Esophagus squamous epithelium (tissue), 5 donors: ENCODE results near the gene FERMT2. TPM values are rescaled to one million over a fixed set of nuclear protein-coding genes. Genes with fewer than 3 reads are reported as not detected.

Source experiments
- DNase-seq: peaks from one replicate; lab custom pipeline; 2025; lab: John Stamatoyannopoulos, UW
- H3K27ac ChIP-seq, 4 donors: fragments of 200-600 bp; sonication (generic); one replicate each; pipeline ENCODE4 v1.5.1; 2016 to 2019; ENCODE audit warnings: mild to moderate bottlenecking in 1 of 4
- H3K27me3 ChIP-seq, 4 donors: fragments of 200-600 bp; sonication (generic); 1 replicate in 3 of 4; 2 replicates in 1 of 4; pipeline versions ENCODE4 v1.5.1 to v1.6.0; 2017 to 2021; ENCODE audit warnings: antibody characterized with exemption in 1 of 4
- H3K36me3 ChIP-seq, 3 donors: fragments of 200-600 bp; sonication (generic); one replicate each; pipeline ENCODE4 v1.5.1; 2016 to 2019
- H3K4me1 ChIP-seq, 3 donors: fragments of 200-600 bp; sonication (generic); one replicate each; pipeline ENCODE4 v1.5.1; 2017 to 2019
- H3K4me3 ChIP-seq, 4 donors: fragments of 200-600 bp; sonication (generic); 1 replicate in 3 of 4; 2 replicates in 1 of 4; pipeline ENCODE4 v1.5.1; 2016 to 2019; ENCODE audit warnings: mild to moderate bottlenecking in 2 of 4, moderate library complexity in 1 of 4
- H3K9me3 ChIP-seq, 3 donors: fragments of 200-600 bp; sonication (generic); one replicate each; pipeline ENCODE4 v1.5.1; 2016 to 2019
- POLR2A ChIP-seq, 4 donors: fragments of 450-650 bp; IDR thresholded peaks; one replicate each; pipeline ENCODE4 v1.6.1; 2017; ENCODE audit warnings: antibody characterized with exemption in 4 of 4, mild to moderate bottlenecking in 4 of 4, moderate library complexity in 3 of 4
- WGBS, 2 donors: methylation state at CpG; one replicate each; pipeline ENCODE4 v1.1.5; 2018; 5-methylcytosine and 5-hydroxymethylcytosine counted together
- intact Hi-C: fragments of 100-400 bp; cut with DNase I; formaldehyde crosslinking; loops from one replicate; pipeline ENCODE4 v1.15.0; 2022
- total RNA-seq, 4 donors: library from RNA; depleted of rRNA; stranded (reverse); fragments of >200 nt; gene quantifications; one replicate each; pipeline ENCODE4 v1.1.0, GENCODE V29; 2016
- TF ChIP-seq, protein P1 (sequence below), 6 experiments: fragments of 450-650 bp in 4 of 6; fragments of 200-600 bp in 2 of 6; sonication (generic) in 2 of 6; IDR thresholded peaks; one replicate each; pipeline ENCODE4 v1.5.1; 2016 to 2019; ENCODE audit warnings: antibody characterized with exemption in 6 of 6, mild to moderate bottlenecking in 4 of 6, moderate library complexity in 4 of 6
- donor health status: DM: yes; HTN: yes; CAD: no.

Gene FERMT2
- total RNA-seq, 4 donors from 2014 or later = 1.7 to 72.1 (median 14.4) TPM

GRCh38 chr14:52919971-52920370 is 30.9 kb downstream of the FERMT2 start:
- H3K36me3 ChIP-seq = no peaks in the 10 kb centered on the region
- peak overlapping the region in 2 of 4 donors; percentile 2 to 67 for H3K27ac ChIP-seq
- H3K4me3 ChIP-seq = no peak overlapping the region
- no peak for TF ChIP-seq POLR2A (IDR thresholded peaks at IDR 0.05)
- TF ChIP-seq, protein P1, sequence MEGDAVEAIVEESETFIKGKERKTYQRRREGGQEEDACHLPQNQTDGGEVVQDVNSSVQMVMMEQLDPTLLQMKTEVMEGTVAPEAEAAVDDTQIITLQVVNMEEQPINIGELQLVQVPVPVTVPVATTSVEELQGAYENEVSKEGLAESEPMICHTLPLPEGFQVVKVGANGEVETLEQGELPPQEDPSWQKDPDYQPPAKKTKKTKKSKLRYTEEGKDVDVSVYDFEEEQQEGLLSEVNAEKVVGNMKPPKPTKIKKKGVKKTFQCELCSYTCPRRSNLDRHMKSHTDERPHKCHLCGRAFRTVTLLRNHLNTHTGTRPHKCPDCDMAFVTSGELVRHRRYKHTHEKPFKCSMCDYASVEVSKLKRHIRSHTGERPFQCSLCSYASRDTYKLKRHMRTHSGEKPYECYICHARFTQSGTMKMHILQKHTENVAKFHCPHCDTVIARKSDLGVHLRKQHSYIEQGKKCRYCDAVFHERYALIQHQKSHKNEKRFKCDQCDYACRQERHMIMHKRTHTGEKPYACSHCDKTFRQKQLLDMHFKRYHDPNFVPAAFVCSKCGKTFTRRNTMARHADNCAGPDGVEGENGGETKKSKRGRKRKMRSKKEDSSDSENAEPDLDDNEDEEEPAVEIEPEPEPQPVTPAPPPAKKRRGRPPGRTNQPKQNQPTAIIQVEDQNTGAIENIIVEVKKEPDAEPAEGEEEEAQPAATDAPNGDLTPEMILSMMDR (IDR thresholded peaks at IDR 0.05) = no peak
- no peaks in the 10 kb centered on the region for H3K27me3 ChIP-seq
- H3K9me3 ChIP-seq = no peaks in the 10 kb centered on the region
- H3K4me1 ChIP-seq = peaks cover 0 to 73% (median 18%) of the 10 kb centered on the region in 3 donors
- 39 to 54% methylated on average over 3 of the region's 3 CpGs for WGBS, 2 donors
- no peak for DNase-seq
- intact Hi-C loops = no loop called here

- TF ChIP-seq POLR2A (IDR thresholded peaks at IDR 0.05) = no peak
- TF ChIP-seq, protein P1 (IDR thresholded peaks at IDR 0.05) = no peak
- H3K9me3 ChIP-seq = no peaks in the 10 kb centered on the region
- peaks cover 0 to 58% (median 12%) of the 10 kb centered on the region in 3 donors for H3K4me1 ChIP-seq
- H3K27me3 ChIP-seq = no peaks in the 10 kb centered on the region
- peak overlapping the region in 3 of 4 donors; percentile 2 to 67 (median 63) for H3K27ac ChIP-seq
- intact Hi-C loops = no loop called here
- H3K36me3 ChIP-seq = no peaks in the 10 kb centered on the region
- H3K4me3 ChIP-seq = no peak overlapping the region
- DNase-seq = no peak
These were observed 32.4 kb downstream of the FERMT2 start for GRCh38 chr14:52918486-52918885.

- H3K4me3 ChIP-seq = no peak overlapping the region
- WGBS, 2 donors = 60 to 82% methylated on average over 1 of the region's 1 CpG
- H3K36me3 ChIP-seq = no peaks in the 10 kb centered on the region
- no peaks in the 10 kb centered on the region for H3K27me3 ChIP-seq
- intact Hi-C loops = no loop called here
- TF ChIP-seq, protein P1 (IDR thresholded peaks at IDR 0.05) = no peak
- TF ChIP-seq POLR2A (IDR thresholded peaks at IDR 0.05) = no peak
- peak overlapping the region in 3 of 4 donors; percentile 2 to 67 (median 22) for H3K27ac ChIP-seq
- peaks cover 0 to 50% (median 12%) of the 10 kb centered on the region in 3 donors for H3K4me1 ChIP-seq
- DNase-seq = no peak
- H3K9me3 ChIP-seq = no peaks in the 10 kb centered on the region
These were observed 33.1 kb downstream of the FERMT2 start for GRCh38 chr14:52917735-52918134.

- Histone ChIP-seq H3K4me3 (no peak overlapping the region), H3K27ac (no peak overlapping the region), H3K9me3 (no peaks in the 10 kb centered on the region), H3K27me3 (no peaks in the 10 kb centered on the region), H3K36me3 (no peaks in the 10 kb centered on the region), H3K4me1 (peaks cover 0 to 25% (median 12%) of the 10 kb centered on the region in 3 donors)
- 85 to 88% methylated on average over 3 of the region's 3 CpGs for WGBS, 2 donors
- TF ChIP-seq, protein P1 (IDR thresholded peaks at IDR 0.05) = no peak
- no peak for TF ChIP-seq POLR2A (IDR thresholded peaks at IDR 0.05)
- intact Hi-C loops = no loop called here
- DNase-seq = no peak
These were observed 36.6 kb downstream of the FERMT2 start for GRCh38 chr14:52914295-52914694.

- H3K27ac ChIP-seq = no peak overlapping the region
- WGBS, 2 donors = 58 to 66% methylated on average over 4 of the region's 4 CpGs
- intact Hi-C loops = no loop called here
- H3K4me3 ChIP-seq = no peak overlapping the region
- H3K4me1 ChIP-seq = peaks cover 0 to 15% (median 8%) of the 10 kb centered on the region in 3 donors
- TF ChIP-seq, protein P1 (IDR thresholded peaks at IDR 0.05) = no peak
- no peak for TF ChIP-seq POLR2A (IDR thresholded peaks at IDR 0.05)
- H3K27me3 ChIP-seq = no peaks in the 10 kb centered on the region
- DNase-seq = no peak
- H3K9me3 ChIP-seq = no peaks in the 10 kb centered on the region
- H3K36me3 ChIP-seq = no peaks in the 10 kb centered on the region
These were observed 37.6 kb downstream of the FERMT2 start for GRCh38 chr14:52913271-52913670.
